Gastroesophageal sphincter (tissue), 4 donors: ENCODE results near the gene IP6K2. TPM values are rescaled to one million over a fixed set of nuclear protein-coding genes. Genes with fewer than 3 reads are reported as not detected.

Source experiments
- ATAC-seq: fragments of 150-250 bp; one replicate; pipeline ENCODE4 v1.9.1; 2016; ENCODE audit warnings: mild to moderate bottlenecking, moderate library complexity
- H3K27ac ChIP-seq, 4 donors: fragments of 200-600 bp; sonication (generic) in 3 of 4; 1 replicate in 3 of 4; 2 replicates in 1 of 4; pipeline ENCODE4 v1.5.1; 2016 to 2019
- H3K27me3 ChIP-seq: fragments of 200-600 bp; sonication (generic); one replicate; pipeline ENCODE4 v1.5.1; 2019
- H3K36me3 ChIP-seq, 2 donors: fragments of 200-600 bp; sonication (generic); one replicate each; pipeline ENCODE4 v1.5.1; 2019; ENCODE audit warnings: control low read depth in 1 of 2
- H3K4me1 ChIP-seq, 3 donors: fragments of 200-600 bp; sonication (generic); 1 replicate in 2 of 3; 2 replicates in 1 of 3; pipeline ENCODE4 v1.5.1; 2016 to 2019; ENCODE audit warnings: control low read depth in 2 of 3
- H3K4me3 ChIP-seq, 2 donors: fragments of 200-600 bp; sonication (generic); one replicate each; pipeline ENCODE4 v1.5.1; 2019; ENCODE audit warnings: mild to moderate bottlenecking in 1 of 2, moderate library complexity in 1 of 2
- H3K9me3 ChIP-seq, 3 donors: fragments of 200-600 bp; sonication (generic); one replicate each; pipeline ENCODE4 v1.5.1; 2017 to 2019; ENCODE audit warnings: control low read depth in 2 of 3
- CTCF ChIP-seq, 4 experiments: fragments of 200-600 bp in 2 of 4; fragments of 450-650 bp in 2 of 4; sonication (generic) in 1 of 4; IDR thresholded peaks; one replicate each; pipeline ENCODE4 v1.5.1; 2017 to 2019; ENCODE audit warnings: antibody characterized with exemption in 4 of 4, mild to moderate bottlenecking in 2 of 4, moderate library complexity in 2 of 4
- EP300 ChIP-seq: sonication (generic); formaldehyde crosslinking; IDR thresholded peaks from one replicate; pipeline ENCODE4 v1.6.1; 2017; ENCODE audit warnings: antibody characterized with exemption, mild to moderate bottlenecking
- POLR2A ChIP-seq, 2 donors: fragments of 450-650 bp; IDR thresholded peaks; one replicate each; pipeline ENCODE4 v1.6.1; 2017; ENCODE audit warnings: antibody characterized with exemption in 2 of 2, mild to moderate bottlenecking in 2 of 2, moderate library complexity in 1 of 2
- POLR2AphosphoS5 ChIP-seq: sonication (generic); formaldehyde crosslinking; IDR thresholded peaks from one replicate; pipeline ENCODE4 v1.6.1; 2017; ENCODE audit warnings: antibody characterized with exemption
- WGBS, 2 donors: methylation state at CpG; one replicate each; pipeline ENCODE4 v1.1.5; 2018; ENCODE audit warnings: low coverage in 1 of 2; 5-methylcytosine and 5-hydroxymethylcytosine counted together
- small RNA-seq, 4 donors: library from RNA; depleted of rRNA; stranded (forward); fragments of <200 nt; gene quantifications; one replicate each; pipeline ENCODE3, GENCODE V24; 2016
- total RNA-seq, 4 donors: library from RNA; depleted of rRNA; stranded (reverse); fragments of >200 nt; gene quantifications; one replicate each; pipeline ENCODE4 v1.1.0, GENCODE V29; 2016

IP6K2 gene
- total RNA-seq, 4 donors from 2014 or later = 44.5 to 52.8 (median 48.1) TPM

GRCh38 chr3:48639944-48640606 lies 76.9 kb downstream of the IP6K2 start:
- Histone ChIP-seq H3K9me3 (no peaks in the 10 kb centered on the region), H3K27ac (no peak overlapping the region), H3K27me3 (no peaks in the 10 kb centered on the region), H3K4me3 (no peak overlapping the region), H3K4me1 (peaks cover 0 to 12% (median 8%) of the 10 kb centered on the region in 3 donors), H3K36me3 (no peaks in the 10 kb centered on the region)
- 97 to 100% methylated on average over 1 to 6 of the region's 38 CpGs for WGBS, 2 donors
- ATAC-seq = no peak
- TF ChIP-seq POLR2A (IDR thresholded peaks at IDR 0.05) (no peak), CTCF (IDR thresholded peaks at IDR 0.05) (no peak), POLR2AphosphoS5 (no peak), EP300 (no peak)

Small RNA genes lying within 50 kb of the gene (small RNA-seq; reads per million reads assigned to genes)
- 0 reads per million in 4 donors for gene AC141002.1

Other genes with a start within 250 kb of the IP6K2 start
- 100 to 1,000 TPM in 3 of 4 donors, 10 to 100 TPM in 1; 98.2 to 191 (median 122) TPM for gene SHISA5, start 213.0 kb downstream of the IP6K2 start, total RNA-seq
- gene PFKFB4, start 160.4 kb downstream of the IP6K2 start, total RNA-seq = 1 to 10 TPM; 1.8 to 2.9 (median 2.4) TPM
- under 1 TPM in 1 of 4 donors, not detected in 3; 0.19 TPM for gene UCN2, start 153.4 kb downstream of the IP6K2 start, total RNA-seq
- gene COL7A1, start 121.9 kb downstream of the IP6K2 start, total RNA-seq = 1 to 10 TPM; 1.7 to 3.9 (median 1.9) TPM
- 100 to 1,000 TPM; 195 to 346 (median 302) TPM for gene UQCRC1, start 107.6 kb downstream of the IP6K2 start, total RNA-seq
- gene TMEM89, start 95.5 kb downstream of the IP6K2 start, total RNA-seq = not detected
- gene SLC26A6, start 81.8 kb downstream of the IP6K2 start, total RNA-seq = 10 to 100 TPM in 2 of 4 donors, 1 to 10 TPM in 2; 7.4 to 21.8 (median 10.7) TPM
- 1 to 10 TPM in 1 of 4 donors, under 1 TPM in 3; 0.40 to 1.0 (median 0.66) TPM for gene CELSR3, start 54.3 kb downstream of the IP6K2 start, total RNA-seq
- 10 to 100 TPM; 19.0 to 32.5 (median 21.1) TPM for gene NCKIPSD, start 31.3 kb downstream of the IP6K2 start, total RNA-seq
- 10 to 100 TPM; 33.7 to 45.0 (median 44.0) TPM for gene PRKAR2A, start 130.7 kb upstream of the IP6K2 start, total RNA-seq
- 10 to 100 TPM; 19.0 to 47.0 (median 23.9) TPM for gene SLC25A20, start 181.7 kb upstream of the IP6K2 start, total RNA-seq
- gene ARIH2, start 201.6 kb upstream of the IP6K2 start, total RNA-seq = 100 to 1,000 TPM in 3 of 4 donors, 10 to 100 TPM in 1; 92.2 to 143 (median 123) TPM